ENCODE data around the gene HOMER3.

HOMER3 gene

DNA sequence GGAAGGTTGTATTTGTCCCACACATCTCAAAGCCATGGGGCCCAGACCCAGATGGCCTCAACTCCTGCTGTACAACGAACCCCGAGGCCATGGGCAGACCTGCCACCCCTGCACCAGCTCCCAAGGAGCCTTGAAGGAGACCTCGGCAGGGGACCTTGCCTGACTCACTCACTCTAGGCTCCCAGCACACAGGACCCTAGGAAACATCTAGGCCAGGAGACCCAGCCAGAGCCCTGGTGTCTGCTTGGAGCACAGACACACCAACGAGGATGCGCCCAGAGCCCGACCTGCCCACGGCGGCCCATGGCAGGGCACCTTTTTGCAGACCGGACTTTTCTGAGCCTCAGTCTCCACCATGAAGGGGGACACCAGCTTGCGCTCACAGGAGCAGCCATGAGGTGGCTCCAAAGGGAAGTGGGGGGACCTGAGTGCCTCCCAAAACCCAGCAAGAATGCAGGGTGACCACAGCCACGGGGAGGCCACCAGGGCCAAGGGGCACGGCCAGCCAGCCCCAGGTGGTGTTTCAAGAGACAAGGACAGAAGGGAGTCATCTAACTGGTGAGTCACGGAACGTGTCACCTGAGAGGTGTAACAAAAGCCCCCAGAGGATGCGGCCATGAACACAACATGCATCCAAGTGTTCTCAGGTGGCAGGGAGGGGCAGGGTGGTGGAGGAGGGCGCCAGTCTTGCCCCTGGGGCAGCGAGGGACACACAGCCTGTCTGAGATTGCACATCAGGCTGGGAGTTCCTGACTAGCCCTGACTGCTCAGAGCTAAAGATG, 40.1 kb downstream of the HOMER3 start:
- DNase-seq (ENCODE audit: low spot score) = no peak

DNA sequence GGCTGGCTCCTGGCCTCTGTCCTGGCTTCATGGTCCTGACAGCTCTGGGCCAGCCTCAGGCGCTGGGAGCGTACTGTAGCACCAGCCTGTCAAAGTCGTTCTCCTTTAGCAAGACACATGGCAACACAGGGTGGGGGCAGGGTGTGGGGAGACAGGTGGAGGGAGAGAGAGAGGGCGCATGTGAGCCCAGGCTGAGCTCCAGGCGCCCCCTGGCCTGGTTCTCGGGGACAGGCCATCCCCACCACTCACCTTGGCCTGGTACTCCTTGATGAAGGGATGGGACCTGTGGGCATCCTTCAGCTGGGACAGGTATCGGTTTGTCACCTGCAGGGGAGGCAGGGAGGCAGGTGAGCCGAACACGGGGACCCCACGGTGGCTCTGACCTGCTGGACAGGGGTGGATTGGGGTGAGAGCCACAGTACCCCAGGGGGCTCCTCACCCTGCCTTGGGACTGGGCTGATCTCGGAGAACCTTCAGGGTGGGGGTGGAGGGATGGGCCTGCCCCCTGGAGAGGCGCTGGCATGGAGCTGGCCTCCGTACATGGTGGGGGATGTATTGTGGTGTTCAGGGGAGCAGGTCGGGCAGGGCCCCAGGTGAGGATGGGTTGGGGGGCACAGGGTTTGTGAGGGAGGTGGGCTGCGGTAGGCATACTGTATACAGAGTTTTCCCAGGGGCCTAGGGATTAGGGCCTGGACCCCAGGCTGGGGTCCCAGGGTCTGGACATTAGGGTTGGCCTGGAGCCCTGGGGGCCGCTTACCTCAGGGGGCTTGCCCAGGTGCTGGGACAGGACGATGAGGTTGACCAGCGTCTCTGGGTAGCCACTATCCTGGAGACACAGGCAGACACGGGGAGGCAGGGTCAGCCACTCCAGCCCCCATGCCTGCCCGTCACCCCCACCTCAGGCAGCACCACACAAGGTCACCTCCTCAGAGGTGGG, 41.1 kb downstream of the HOMER3 start:
- no peak for DNase-seq (ENCODE audit: low spot score)

- peak; percentile 89 for DNase-seq (ENCODE audit: low spot score)
Measured at GRCh38 chr19:18898607-18899408, 42.2 kb downstream of the HOMER3 start.

GRCh38 chr19:18898081-18898606, 42.9 kb downstream of the HOMER3 start:
- peak; percentile 66 for DNase-seq (ENCODE audit: low spot score)

- DNase-seq (ENCODE audit: low spot score) = no peak
Measured at GRCh38 chr19:18897094-18898029, 43.7 kb downstream of the HOMER3 start.

- peak; percentile 68 for DNase-seq (ENCODE audit: low spot score)
Measured at GRCh38 chr19:18896421-18896841, 44.6 kb downstream of the HOMER3 start.

- DNase-seq (ENCODE audit: low spot score) = peak; percentile 96
Measured at GRCh38 chr19:18895824-18896341, 45.1 kb downstream of the HOMER3 start, which contains the start of gene CERS1. CERS1 (minus strand) TSS chr19:18896158; CDS start chr19:18896072, 86 bp downstream.

- DNase-seq (ENCODE audit: low spot score) = peak; percentile 100
Measured at GRCh38 chr19:18895038-18895823, 45.8 kb downstream of the HOMER3 start.

- DNase-seq (ENCODE audit: low spot score) = no peak
Measured at GRCh38 chr19:18894254-18895037, 46.6 kb downstream of the HOMER3 start.

- no peak for DNase-seq (ENCODE audit: low spot score)
Measured at GRCh38 chr19:18893587-18894253, 47.3 kb downstream of the HOMER3 start.

DNA sequence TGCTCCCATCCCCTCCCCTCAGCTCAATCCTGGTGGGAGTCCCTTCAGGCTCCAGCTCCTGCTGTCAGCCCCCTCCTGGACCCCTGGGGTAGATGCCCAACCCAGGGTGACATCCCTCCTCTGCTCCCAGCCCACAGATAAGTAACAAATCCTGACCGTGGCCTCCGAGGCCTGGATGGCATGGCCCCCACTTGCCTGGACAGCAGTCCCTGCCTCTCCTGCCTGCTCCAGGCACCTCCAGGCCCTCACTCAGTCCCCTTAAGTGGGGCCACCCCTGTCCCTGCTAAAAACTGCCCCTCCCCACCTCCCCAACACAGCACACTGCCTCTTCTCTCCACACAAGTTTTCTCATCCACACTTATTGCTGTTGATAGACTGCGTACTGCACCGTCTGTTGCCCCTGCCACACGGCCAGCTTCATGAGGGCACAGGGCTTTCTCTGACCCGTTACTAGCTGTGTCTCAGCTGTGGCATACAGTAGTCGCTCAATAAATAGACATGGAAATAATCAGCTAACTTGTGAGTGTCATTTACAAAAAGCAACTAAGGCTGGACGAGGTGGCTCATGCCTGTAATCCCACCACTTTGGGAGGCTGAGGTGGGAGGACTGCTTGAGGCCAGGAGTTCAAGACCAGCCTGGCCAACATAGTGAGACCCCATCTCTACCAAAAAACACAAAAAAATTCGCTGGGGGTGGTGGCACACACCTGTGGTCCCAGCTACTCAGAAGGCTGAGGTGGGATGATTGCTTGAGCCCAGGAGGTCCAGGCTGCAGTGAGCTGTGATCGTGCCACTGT, 50.9 kb downstream of the HOMER3 start:
- DNase-seq (ENCODE audit: low spot score) = no peak

DNA sequence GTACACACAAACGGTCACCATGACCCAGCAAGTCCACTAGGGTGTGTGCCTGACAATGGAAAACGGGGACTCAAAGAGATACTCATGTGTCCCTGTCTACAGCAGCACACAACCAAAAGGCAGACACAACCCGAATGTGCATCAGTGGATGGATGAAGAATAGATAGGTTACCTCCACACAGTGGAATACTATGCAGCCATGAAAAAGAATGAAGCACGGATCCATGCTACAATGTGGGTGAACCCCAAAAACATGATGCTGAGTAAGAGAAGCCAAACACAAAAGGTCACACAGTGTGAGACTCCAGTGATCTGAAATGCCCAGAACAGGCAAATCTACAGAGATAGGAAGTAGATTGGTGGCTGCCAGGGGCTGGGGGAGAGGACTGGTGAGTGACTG, 54.0 kb downstream of the HOMER3 start:
- DNase-seq (ENCODE audit: low spot score) = no peak

GRCh38 chr19:18883526-18884304, 57.3 kb downstream of the HOMER3 start:
- no peak for DNase-seq (ENCODE audit: low spot score)

GRCh38 chr19:18881491-18881890, 59.5 kb downstream of the HOMER3 start:
- no peak for DNase-seq (ENCODE audit: low spot score)

DNA sequence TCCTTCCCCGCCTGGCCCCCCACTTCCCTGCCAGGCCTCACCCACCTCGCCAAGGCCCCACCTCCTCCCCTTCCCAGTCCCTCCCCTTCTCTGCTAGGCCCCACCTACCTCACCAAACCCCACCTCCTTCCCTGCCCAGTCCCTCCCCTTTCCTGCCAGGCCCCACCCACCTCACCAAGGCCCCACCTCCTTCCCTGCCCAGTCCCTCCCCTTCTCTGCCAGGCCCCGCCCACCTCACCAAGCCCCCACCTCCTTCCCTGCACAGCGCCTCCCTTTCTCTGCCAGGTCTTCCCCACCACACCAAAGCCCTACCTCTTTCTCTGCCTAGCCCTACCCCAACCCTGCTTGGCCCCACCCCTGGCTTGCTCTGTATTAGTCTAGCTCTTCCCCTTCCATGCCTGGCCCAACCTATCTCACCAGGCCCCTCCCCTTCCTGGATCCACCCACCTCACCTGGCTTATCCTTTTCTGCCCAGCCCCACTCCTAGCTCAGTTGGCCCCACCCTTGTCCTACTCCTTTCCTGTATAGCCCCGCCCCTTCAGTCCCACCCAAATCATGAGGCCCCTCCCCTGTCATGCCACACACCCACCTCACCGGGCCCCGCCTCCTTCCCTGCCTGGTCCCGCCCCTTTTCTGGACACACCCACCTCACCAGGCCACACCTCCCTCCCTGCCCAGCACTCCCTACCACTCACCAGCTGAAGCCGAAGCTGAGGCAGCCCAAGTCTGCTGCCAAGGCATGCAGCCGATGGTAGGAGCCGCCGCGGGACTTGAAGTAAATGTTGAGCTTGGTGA, 61.2 kb downstream of the HOMER3 start:
- DNase-seq (ENCODE audit: low spot score) = no peak
